ENCODE data around the gene SKP2.

The SKP2 gene

DNA sequence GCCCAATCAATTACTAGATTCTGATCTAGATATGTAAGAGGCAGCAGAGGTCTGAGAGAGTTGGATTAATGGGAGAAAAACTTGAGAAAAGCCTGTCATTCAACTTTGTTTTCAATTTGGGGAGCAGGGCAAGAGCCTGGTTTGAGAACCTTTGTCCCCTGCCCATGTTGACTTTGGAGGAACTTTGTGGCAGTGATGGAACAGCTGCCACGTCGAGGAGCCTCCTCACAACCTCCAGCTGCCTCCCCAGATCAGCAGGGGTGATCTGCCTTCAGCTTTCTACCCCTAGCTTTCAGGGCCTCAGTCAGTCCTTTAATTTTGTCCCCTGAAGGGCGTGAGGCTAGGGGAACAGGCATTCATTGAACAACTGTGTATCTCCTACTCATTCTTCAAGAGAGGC is 8.7 kb downstream of the SKP2 start:
- no peak for ATAC-seq
- TF ChIP-seq CSDC2 (CRISPR knock-in tag; IDR thresholded peaks at IDR 0.05) (no peak), PPARA (CRISPR knock-in tag; IDR thresholded peaks at IDR 0.05; ENCODE audit: borderline replicate concordance) (no peak), ARNTL (CRISPR knock-in tag; IDR thresholded peaks at IDR 0.05; ENCODE audit: borderline replicate concordance, low read depth) (no peak), ESRRG (CRISPR knock-in tag; IDR thresholded peaks at IDR 0.05) (no peak), ZC3H10 (CRISPR knock-in tag; IDR thresholded peaks at IDR 0.05) (no peak), ZNF8 (CRISPR knock-in tag; IDR thresholded peaks at IDR 0.05) (no peak), GLIS3 (CRISPR knock-in tag; IDR thresholded peaks at IDR 0.05) (no peak), TCF4 (CRISPR knock-in tag; IDR thresholded peaks at IDR 0.05; ENCODE audit: borderline replicate concordance) (no peak)
- TF ChIP-seq, protein P1, sequence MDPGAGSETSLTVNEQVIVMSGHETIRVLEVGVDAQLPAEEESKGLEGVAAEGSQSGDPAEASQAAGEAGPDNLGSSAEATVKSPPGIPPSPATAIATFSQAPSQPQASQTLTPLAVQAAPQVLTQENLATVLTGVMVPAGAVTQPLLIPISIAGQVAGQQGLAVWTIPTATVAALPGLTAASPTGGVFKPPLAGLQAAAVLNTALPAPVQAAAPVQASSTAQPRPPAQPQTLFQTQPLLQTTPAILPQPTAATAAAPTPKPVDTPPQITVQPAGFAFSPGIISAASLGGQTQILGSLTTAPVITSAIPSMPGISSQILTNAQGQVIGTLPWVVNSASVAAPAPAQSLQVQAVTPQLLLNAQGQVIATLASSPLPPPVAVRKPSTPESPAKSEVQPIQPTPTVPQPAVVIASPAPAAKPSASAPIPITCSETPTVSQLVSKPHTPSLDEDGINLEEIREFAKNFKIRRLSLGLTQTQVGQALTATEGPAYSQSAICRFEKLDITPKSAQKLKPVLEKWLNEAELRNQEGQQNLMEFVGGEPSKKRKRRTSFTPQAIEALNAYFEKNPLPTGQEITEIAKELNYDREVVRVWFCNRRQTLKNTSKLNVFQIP (CRISPR knock-in tag; IDR thresholded peaks at IDR 0.05; ENCODE audit: borderline replicate concordance, low read depth) = no peak
- TF ChIP-seq, protein P2, sequence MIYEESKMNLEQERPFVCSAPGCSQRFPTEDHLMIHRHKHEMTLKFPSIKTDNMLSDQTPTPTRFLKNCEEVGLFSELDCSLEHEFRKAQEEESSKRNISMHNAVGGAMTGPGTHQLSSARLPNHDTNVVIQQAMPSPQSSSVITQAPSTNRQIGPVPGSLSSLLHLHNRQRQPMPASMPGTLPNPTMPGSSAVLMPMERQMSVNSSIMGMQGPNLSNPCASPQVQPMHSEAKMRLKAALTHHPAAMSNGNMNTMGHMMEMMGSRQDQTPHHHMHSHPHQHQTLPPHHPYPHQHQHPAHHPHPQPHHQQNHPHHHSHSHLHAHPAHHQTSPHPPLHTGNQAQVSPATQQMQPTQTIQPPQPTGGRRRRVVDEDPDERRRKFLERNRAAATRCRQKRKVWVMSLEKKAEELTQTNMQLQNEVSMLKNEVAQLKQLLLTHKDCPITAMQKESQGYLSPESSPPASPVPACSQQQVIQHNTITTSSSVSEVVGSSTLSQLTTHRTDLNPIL (CRISPR knock-in tag; IDR thresholded peaks at IDR 0.05; ENCODE audit: low read depth) = no peak
- TF ChIP-seq, protein P3, sequence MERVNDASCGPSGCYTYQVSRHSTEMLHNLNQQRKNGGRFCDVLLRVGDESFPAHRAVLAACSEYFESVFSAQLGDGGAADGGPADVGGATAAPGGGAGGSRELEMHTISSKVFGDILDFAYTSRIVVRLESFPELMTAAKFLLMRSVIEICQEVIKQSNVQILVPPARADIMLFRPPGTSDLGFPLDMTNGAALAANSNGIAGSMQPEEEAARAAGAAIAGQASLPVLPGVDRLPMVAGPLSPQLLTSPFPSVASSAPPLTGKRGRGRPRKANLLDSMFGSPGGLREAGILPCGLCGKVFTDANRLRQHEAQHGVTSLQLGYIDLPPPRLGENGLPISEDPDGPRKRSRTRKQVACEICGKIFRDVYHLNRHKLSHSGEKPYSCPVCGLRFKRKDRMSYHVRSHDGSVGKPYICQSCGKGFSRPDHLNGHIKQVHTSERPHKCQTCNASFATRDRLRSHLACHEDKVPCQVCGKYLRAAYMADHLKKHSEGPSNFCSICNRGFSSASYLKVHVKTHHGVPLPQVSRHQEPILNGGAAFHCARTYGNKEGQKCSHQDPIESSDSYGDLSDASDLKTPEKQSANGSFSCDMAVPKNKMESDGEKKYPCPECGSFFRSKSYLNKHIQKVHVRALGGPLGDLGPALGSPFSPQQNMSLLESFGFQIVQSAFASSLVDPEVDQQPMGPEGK (CRISPR knock-in tag; IDR thresholded peaks at IDR 0.05; ENCODE audit: borderline replicate concordance) = no peak

- peak; percentile 63 for TF ChIP-seq ISL1 (CRISPR knock-in tag; IDR thresholded peaks at IDR 0.05)
- TF ChIP-seq, protein P2 (CRISPR knock-in tag; IDR thresholded peaks at IDR 0.05; ENCODE audit: low read depth) = 0 out of 2 replicates have a peak, but pooled peaks have one; percentile 13
- TF ChIP-seq, protein P1 (CRISPR knock-in tag; IDR thresholded peaks at IDR 0.05; ENCODE audit: borderline replicate concordance, low read depth) = no peak
- no peak for ATAC-seq
These were observed 9.4 kb downstream of the SKP2 start for GRCh38 chr5:36161361-36161760.

DNA sequence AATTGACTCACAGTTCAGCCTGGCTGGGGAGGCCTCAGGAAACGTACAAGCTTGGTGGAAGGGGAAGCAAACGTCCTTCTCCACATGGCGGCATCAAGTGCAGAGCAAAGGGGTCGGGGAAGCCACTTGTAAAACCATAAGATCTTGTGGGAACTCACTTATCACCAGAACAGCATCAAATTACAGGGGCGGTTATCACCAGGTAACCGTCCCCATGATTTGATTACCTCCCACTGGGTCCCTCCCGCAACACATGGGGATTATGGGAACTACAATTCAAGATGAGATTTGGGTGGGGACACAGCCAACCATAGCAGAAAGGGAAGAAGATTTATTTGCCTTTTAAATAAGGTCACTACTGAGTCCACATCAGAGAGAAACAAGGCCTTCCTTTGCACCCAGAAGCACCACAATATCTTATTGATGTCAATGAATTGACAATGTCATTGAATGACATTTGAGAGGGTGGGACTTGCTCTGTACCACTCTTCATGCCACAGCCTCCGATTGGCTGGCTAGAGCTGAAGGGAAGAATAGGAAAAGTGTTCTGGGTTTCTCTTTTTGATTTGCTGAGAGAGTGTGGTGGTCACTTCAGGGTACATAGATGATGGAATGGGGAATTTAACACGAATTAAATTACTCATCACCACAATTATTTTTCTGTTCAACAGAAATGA is 11.0 kb downstream of the SKP2 start:
- TF ChIP-seq ARNTL (CRISPR knock-in tag; IDR thresholded peaks at IDR 0.05; ENCODE audit: borderline replicate concordance, low read depth) (no peak), ESRRG (CRISPR knock-in tag; IDR thresholded peaks at IDR 0.05) (no peak), CSRNP3 (CRISPR knock-in tag; IDR thresholded peaks at IDR 0.05) (no peak), ZNF8 (CRISPR knock-in tag; IDR thresholded peaks at IDR 0.05) (no peak), ZC3H10 (CRISPR knock-in tag; IDR thresholded peaks at IDR 0.05) (no peak), BACH2 (CRISPR knock-in tag; IDR thresholded peaks at IDR 0.05; ENCODE audit: borderline replicate concordance) (no peak), ZNF565 (CRISPR knock-in tag; conservative IDR thresholded peaks at IDR 0.05; ENCODE audit: low read depth) (no peak)
- ATAC-seq = no peak

GRCh38 chr5:36164461-36164860 is 12.6 kb downstream of the SKP2 start:
- no peak for ATAC-seq
- no peak for TF ChIP-seq PPARA (CRISPR knock-in tag; IDR thresholded peaks at IDR 0.05; ENCODE audit: borderline replicate concordance)
- TF ChIP-seq ISL1 (CRISPR knock-in tag; IDR thresholded peaks at IDR 0.05) = no peak
- no peak for TF ChIP-seq OSR1 (CRISPR knock-in tag; IDR thresholded peaks at IDR 0.05)
- no peak for TF ChIP-seq ZC3H10 (CRISPR knock-in tag; IDR thresholded peaks at IDR 0.05)
- TF ChIP-seq ZNF565 (CRISPR knock-in tag; conservative IDR thresholded peaks at IDR 0.05; ENCODE audit: low read depth) = no peak
- TF ChIP-seq TCF4 (CRISPR knock-in tag; IDR thresholded peaks at IDR 0.05; ENCODE audit: borderline replicate concordance) = no peak
- TF ChIP-seq, protein P1 (CRISPR knock-in tag; IDR thresholded peaks at IDR 0.05; ENCODE audit: borderline replicate concordance, low read depth) = no peak
- no peak for TF ChIP-seq ZNF8 (CRISPR knock-in tag; IDR thresholded peaks at IDR 0.05)
- TF ChIP-seq CSDC2 (CRISPR knock-in tag; IDR thresholded peaks at IDR 0.05) = no peak
- no peak for TF ChIP-seq RARB (CRISPR knock-in tag; IDR thresholded peaks at IDR 0.05)
- TF ChIP-seq GLIS3 (CRISPR knock-in tag; IDR thresholded peaks at IDR 0.05) = no peak
- no peak for TF ChIP-seq ZFP30 (CRISPR knock-in tag; IDR thresholded peaks at IDR 0.05)
- TF ChIP-seq SNAI2 (CRISPR knock-in tag; IDR thresholded peaks at IDR 0.05) = no peak
- no peak for TF ChIP-seq ARNTL (CRISPR knock-in tag; IDR thresholded peaks at IDR 0.05; ENCODE audit: borderline replicate concordance, low read depth)
- TF ChIP-seq ZNF70 (CRISPR knock-in tag; IDR thresholded peaks at IDR 0.05) = no peak
- TF ChIP-seq TOX (CRISPR knock-in tag; IDR thresholded peaks at IDR 0.05; ENCODE audit: borderline replicate concordance) = no peak
- TF ChIP-seq CSRNP3 (CRISPR knock-in tag; IDR thresholded peaks at IDR 0.05) = no peak

Data from SK-N-SH treated with all-trans-retinoic acid at 6 μM for 48 hours (cell line).